K562 (cell line): Measurements from ENCODE around the gene CYP4F11. TPM values are rescaled to one million over a fixed set of nuclear protein-coding genes. Genes with fewer than 3 reads are reported as not detected.
A peak's percentile ranks its signal among the peaks of the same experiment; 100 is the strongest.

Source experiments
- ATAC-seq: fragments of 200-7000 bp; cut with Tn5 transposase; 3 replicates; pipeline ENCODE4 v1.9.1; 2020; ENCODE audit warnings: moderate library complexity
- Bru-seq: library from RNA; stranded (reverse); fragments of 400-500 nt; gene quantifications from one replicate; lab custom pipeline; 2021; lab: Mats Ljungman, UMichigan
- BruChase-seq, 2 experiments: library from RNA; stranded (reverse); fragments of 400-500 nt; gene quantifications; one replicate each; lab custom pipeline; 2021; lab: Mats Ljungman, UMichigan
- BruUV-seq: library from RNA; stranded (reverse); fragments of 400-500 nt; replicated peaks from 2 replicates; lab custom pipeline; 2021; lab: Mats Ljungman, UMichigan
- CTCF ChIA-PET: fragments of 300-600 bp; formaldehyde crosslinking; extraction: SDS; loops from one replicate; lab custom pipeline; 2021; ENCODE audit warnings: low intra/inter-chr PET ratio; lab: Yijun Ruan, JAX
- POLR2A ChIA-PET: fragments of 300-600, 350-650 bp; sonication (Branson Sonifier 250); formaldehyde crosslinking; extraction: SDS; loops from one replicate; lab custom pipeline; 2021; ENCODE audit warnings: antibody characterized with exemption, inconsistent platforms; lab: Yijun Ruan, JAX
- DNase-seq, 4 experiments: peaks; one replicate each; pipeline versions ENCODE4 v3.0.0 to v3.0.0-alpha.2; 2011 to 2018; ENCODE audit warnings: low spot score in 3 of 4, mixed read lengths in 3 of 4; ENCODE audit errors: extremely low read depth in 1 of 4
- FAIRE-seq: peaks from 2 replicates; lab custom pipeline; 2011; peaks lifted over from hg19 to GRCh38; lab: Jason Lieb, UNC
- H2AFZ ChIP-seq: 2 replicates; pipeline ENCODE4 v1.6.0; 2011; ENCODE audit warnings: low read depth, low read length, control low read depth, inconsistent platforms
- H3K27ac ChIP-seq: fragments of 200-600 bp; 3 replicates; pipeline ENCODE4 v1.8.0; 2011; ENCODE audit warnings: low read depth, mild to moderate bottlenecking, control low read depth, inconsistent platforms, low read length, moderate library complexity, mixed read lengths; ENCODE audit errors: extremely low read depth
- H3K27me3 ChIP-seq, 2 experiments: fragments of 300-600 bp in 1 of 2; 2 replicates in 1 of 2; 3 replicates in 1 of 2; pipeline versions ENCODE4 v1.6.0 to v1.8.0; 2011; ENCODE audit warnings: inconsistent platforms in 2 of 2, low read length in 2 of 2, mild to moderate bottlenecking in 1 of 2, mixed read lengths in 1 of 2, moderate library complexity in 1 of 2; ENCODE audit not compliant: control insufficient read depth in 2 of 2, insufficient read depth in 2 of 2
- H3K36me3 ChIP-seq: fragments of 300-600 bp; 3 replicates; pipeline ENCODE4 v1.8.0; 2011; ENCODE audit warnings: mild to moderate bottlenecking, low read length, inconsistent platforms; ENCODE audit not compliant: control insufficient read depth, insufficient read depth
- H3K4me1 ChIP-seq, 2 experiments: fragments of 200-600 bp in 1 of 2; replicated peaks in 1 of 2; 2 replicates in 1 of 2; 3 replicates in 1 of 2; pipeline versions ENCODE4 v1.5.1 to v1.8.0; 2011; ENCODE audit warnings: inconsistent platforms in 2 of 2, low read length in 2 of 2, mild to moderate bottlenecking in 1 of 2, mixed read lengths in 1 of 2, moderate library complexity in 1 of 2; ENCODE audit not compliant: control insufficient read depth in 2 of 2, insufficient read depth in 2 of 2
- H3K4me2 ChIP-seq: 2 replicates; pipeline ENCODE4 v1.6.1; 2011; ENCODE audit warnings: low read length, control low read depth, inconsistent platforms, mixed read lengths; ENCODE audit not compliant: insufficient read depth
- H3K4me3 ChIP-seq: fragments of 200-600 bp; sonication (generic), shearing (Covaris generic); 2 replicates; pipeline ENCODE4 v1.5.1; 2016; ENCODE audit warnings: control low read depth, inconsistent platforms
- H3K79me2 ChIP-seq: fragments of 200-600 bp; 3 replicates; pipeline ENCODE4 v1.8.0; 2011; ENCODE audit warnings: low read length, inconsistent platforms; ENCODE audit not compliant: control insufficient read depth, insufficient read depth
- H3K9ac ChIP-seq, 2 experiments: 2 replicates each; pipeline versions ENCODE4 v1.6.0 to v1.6.1; 2011; ENCODE audit warnings: low read depth in 2 of 2, low read length in 2 of 2, control low read depth in 1 of 2, inconsistent platforms in 1 of 2, mild to moderate bottlenecking in 1 of 2, mixed read lengths in 1 of 2; ENCODE audit not compliant: insufficient read depth in 1 of 2
- H3K9me1 ChIP-seq: one replicate; pipeline ENCODE4 v1.6.0; 2011; ENCODE audit warnings: inconsistent platforms, mild to moderate bottlenecking, low read length, moderate library complexity; ENCODE audit not compliant: control insufficient read depth, insufficient read depth
- H3K9me3 ChIP-seq: replicated peaks from 2 replicates; pipeline ENCODE4 v1.5.1; 2011; ENCODE audit warnings: low read depth, low read length, inconsistent platforms; ENCODE audit not compliant: control insufficient read depth, insufficient read depth
- H4K20me1 ChIP-seq: replicated peaks from 2 replicates; pipeline ENCODE4 v1.6.1; 2011; ENCODE audit warnings: low read length, inconsistent platforms, mixed read lengths; ENCODE audit not compliant: control insufficient read depth, insufficient read depth
- BCOR ChIP-seq: fragments of 450-650 bp; IDR thresholded peaks from 2 replicates; pipeline ENCODE4 v1.6.1; 2016
- NFIC ChIP-seq: fragments of 450-650 bp; IDR thresholded peaks from 2 replicates; pipeline ENCODE4 v1.6.1; 2017; ENCODE audit warnings: mild to moderate bottlenecking, inconsistent platforms
- WGBS: fragments of 100-300 bp; shearing (Covaris generic); methylation state at CpG from one replicate; pipeline ENCODE4 v1.1.6; 2016; ENCODE audit warnings: low coverage, mixed read lengths; ENCODE audit not compliant: insufficient coverage; ENCODE audit errors: missing lambda C conversion rate; 5-methylcytosine and 5-hydroxymethylcytosine counted together
- in situ Hi-C: fragments of 300-500 bp; cut with MboI; formaldehyde crosslinking; loops from 4 replicates; pipeline ENCODE4 v1.15.0; 2018; ENCODE audit warnings: inconsistent platforms, mixed read lengths
- intact Hi-C: fragments of 100-400 bp; cut with micrococcal nuclease; formaldehyde crosslinking; loops from 2 replicates; pipeline ENCODE4 v1.14.2; 2022
- long read RNA-seq, 3 experiments: library from polyadenylated mRNA in 2 of 3; library from RNA in 1 of 3; unstranded in 2 of 3; stranded (forward) in 1 of 3; transcript quantifications; one replicate each; pipeline ENCODE4 v2.0.0, GENCODE V29; 2019 to 2022
- polyA minus RNA-seq, 3 experiments: library from RNA; depleted of rRNA, polyadenylated mRNA; stranded (reverse); fragments of >200 nt; gene quantifications; 2 replicates each; pipeline ENCODE4 v1.2.3, GENCODE V29; 2011
- polyA plus RNA-seq, 8 experiments: library from polyadenylated mRNA; depleted of rRNA in 4 of 8; stranded (reverse) in 5 of 8; unstranded in 3 of 8; fragments of >200 nt; fragmentation: Nextera tagmentation in 2 of 8; fragmentation: Illumina TruSeq in 1 of 8; extraction: Ambion mirVana in 2 of 8; extraction: Trizol in 1 of 8; gene quantifications; 2 replicates each; pipeline versions ENCODE4 v1.2.1 to v1.2.3, GENCODE V29; 2011 to 2014; ENCODE audit warnings: inconsistent platforms in 1 of 8, missing spikeins in 1 of 8
- total RNA-seq, 7 experiments: library from RNA; depleted of rRNA in 6 of 7; stranded (reverse); fragments of >200 nt in 6 of 7; fragmentation: Illumina TruSeq in 2 of 7; extraction: Trizol in 2 of 7; gene quantifications; 2 replicates each; pipeline versions ENCODE4 v1.2.1 to v1.2.3, GENCODE V29; 2011 to 2021; ENCODE audit warnings: low replicate concordance in 1 of 7

The CYP4F11 gene
- not detected in 2 replicates for total RNA-seq (2011; cell fraction: chromatin; rRNA removed; ENCODE audit: low replicate concordance)
- not detected in 2 replicates for total RNA-seq (2011; cell fraction: nucleolus; rRNA removed)
- not detected in 2 replicates for total RNA-seq (2011; cell fraction: nucleoplasm; rRNA removed)
- total RNA-seq (2014; rRNA removed) (not detected in 2 replicates), total RNA-seq (2014; rRNA removed; fragmentation: Illumina TruSeq; extraction: Trizol) (not detected in 2 replicates), total RNA-seq (2015; rRNA removed; fragmentation: Illumina TruSeq; extraction: Trizol) (not detected in 2 replicates), total RNA-seq (2021) (not detected in 2 replicates), polyA plus RNA-seq (2011; rRNA removed) (0.03 TPM in 1 of 2 replicates, not detected in the other), polyA plus RNA-seq (2014; fragmentation: Illumina TruSeq; extraction: Trizol) (not detected in 2 replicates), polyA plus RNA-seq (2014; fragmentation: Nextera tagmentation; extraction: Ambion mirVana) (not detected), polyA plus RNA-seq (2014; rRNA removed) (not detected in 2 replicates), polyA minus RNA-seq (2011; rRNA and poly(A)+ RNA removed) (not detected in 2 replicates), Bru-seq, nascent RNA (percentile 5 among the genes with signal in this experiment), BruChase-seq, experiment 1, labeled RNA remaining after a 2-hour chase (percentile 4 among the genes with signal in this experiment), BruChase-seq, experiment 2, labeled RNA remaining after a 6-hour chase (percentile 5 among the genes with signal in this experiment)
- not detected in 2 replicates for polyA plus RNA-seq (2011; cell fraction: cytosol; rRNA removed)
- polyA plus RNA-seq (2011; cell fraction: nucleus; rRNA removed) = not detected in 2 replicates
- polyA plus RNA-seq (2012) = 0.03 TPM in 1 of 2 replicates, not detected in the other
- polyA minus RNA-seq (2011; cell fraction: cytosol; rRNA and poly(A)+ RNA removed) = not detected in 2 replicates
- not detected in 2 replicates for polyA minus RNA-seq (2011; cell fraction: nucleus; rRNA and poly(A)+ RNA removed)
- long read RNA-seq, experiment 1 = 0 reads
- long read RNA-seq, experiment 2 = 0 reads
- long read RNA-seq, experiment 3 = 0 reads

GRCh38 chr19:15934332-15935078 is at the start of gene CYP4F11:
TSS of gene CYP4F11 (minus strand) at chr19:15934529. CDS start at chr19:15934408, 121 bp downstream.
- CTCF ChIA-PET = no interaction called here
- Histone ChIP-seq H3K27ac (no peak within 1 kb of the TSS), H3K36me3 (no peaks in the 10 kb centered on the region), H2AFZ (no peak within 1 kb of the TSS), H3K27me3 (peaks cover 0 to 24% of the 10 kb centered on the region in 2 experiments; a peak in 2 of 5 replicates)
- BruUV-seq = no TSS peak
- FAIRE-seq (no peak), ATAC-seq (no peak), DNase-seq (no peak)
- in situ Hi-C loops = no loop called here
- intact Hi-C loops = no loop called here
- peak; percentile 77 for TF ChIP-seq NFIC
- TF ChIP-seq BCOR = no peak
- TF ChIP-seq, all 486 proteins: peak for 1
- Histone ChIP-seq H4K20me1 (no peaks in the 10 kb centered on the region), H3K4me2 (no peak within 1 kb of the TSS), H3K9me3 (no peaks in the 10 kb centered on the region), H3K4me1 (peaks cover 0 to 3% of the 10 kb centered on the region in 2 experiments; a peak in 1 of 5 replicates), H3K4me3 (no peak within 1 kb of the TSS), H3K79me2 (no peaks in the 10 kb centered on the region), H3K9me1 (no peaks in the 10 kb centered on the region), H3K9ac (no peak within 1 kb of the TSS)
- whole genome bisulfite sequencing = 0% methylated on average over 8 of the region's 10 CpGs
- POLR2A ChIA-PET = interaction anchor here (0.6 kb wide), 1 partner anchor 11 kb away, joined by 3 read pairs; no protein-coding TSS in a partner anchor
